Bronchial epithelial cell (primary cell): ENCODE data around the gene CYTH3. TPM values are rescaled to one million over a fixed set of nuclear protein-coding genes. Genes with fewer than 3 reads are reported as not detected.
A peak's percentile ranks its signal among the peaks of the same experiment; 100 is the strongest.

Experiments used
- DNase-seq: peaks from one replicate; pipeline ENCODE4 v3.0.0-alpha.2; 2010; ENCODE audit warnings: low read depth
- FAIRE-seq: peaks from 2 replicates; lab custom pipeline; 2011; peaks lifted over from hg19 to GRCh38; lab: Jason Lieb, UNC
- H3K27me3 ChIP-seq: 2 replicates; pipeline ENCODE4 v1.5.1; 2011; ENCODE audit warnings: low read length; ENCODE audit not compliant: control insufficient read depth, insufficient read depth
- H3K36me3 ChIP-seq: 2 replicates; pipeline ENCODE4 v1.5.1; 2011; ENCODE audit warnings: low read length; ENCODE audit not compliant: control insufficient read depth, insufficient read depth
- H3K4me3 ChIP-seq: 2 replicates; pipeline ENCODE4 v1.5.1; 2011; ENCODE audit warnings: mild to moderate bottlenecking, low read depth, low read length, control low read depth
- total RNA-seq: library from RNA; depleted of rRNA; stranded (reverse); fragments of >200 nt; gene quantifications from 2 replicates; pipeline ENCODE4 v1.2.1, GENCODE V29; 2014
- TF ChIP-seq, protein P1 (sequence below): IDR thresholded peaks from 2 replicates; pipeline ENCODE4 v1.5.1; 2011; ENCODE audit warnings: mild to moderate bottlenecking, moderate library complexity, low read length, control low read depth, inconsistent platforms; ENCODE audit not compliant: insufficient read depth, severe bottlenecking

CYTH3 gene
- total RNA-seq, 1 donor from 2014 or later = 11.6 TPM

DNA sequence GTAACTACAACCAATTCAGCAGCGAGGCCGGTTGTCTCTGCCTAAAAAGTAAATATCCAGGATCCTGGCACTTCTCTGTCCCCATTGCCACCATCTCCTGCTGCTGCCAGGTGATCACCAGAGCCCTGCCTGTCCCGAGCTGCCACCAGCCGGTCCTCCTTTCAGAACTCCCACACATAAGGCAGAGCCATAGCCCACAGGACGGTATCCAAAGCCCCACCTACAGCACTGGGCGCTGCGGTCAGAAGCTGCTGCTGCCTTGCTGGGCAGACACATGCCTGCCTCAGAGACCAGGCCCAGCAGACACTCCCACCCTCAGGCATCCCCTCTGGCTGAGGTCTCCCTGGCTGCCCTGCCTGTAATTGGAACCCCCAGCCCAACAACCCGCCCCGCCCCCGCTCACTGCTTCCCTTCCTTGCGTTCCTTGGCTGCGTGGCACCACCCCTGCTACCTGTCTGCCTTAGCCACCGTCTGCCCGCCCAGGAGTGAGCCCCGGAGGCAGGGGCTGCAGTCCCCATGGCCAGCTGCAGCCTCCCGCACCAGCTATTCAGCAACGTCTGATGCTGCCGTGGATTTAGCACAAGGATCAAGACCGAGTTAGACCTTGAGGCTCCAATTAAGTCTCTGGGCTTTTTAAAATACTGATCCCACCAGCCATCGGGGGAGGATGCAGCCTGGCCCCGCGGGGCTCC is 100.7 kb downstream of the CYTH3 start:
- H3K4me3 ChIP-seq = no peak overlapping the region
- FAIRE-seq (no peak), DNase-seq (no peak)
- no peaks in the 10 kb centered on the region for H3K27me3 ChIP-seq
- TF ChIP-seq, protein P1, sequence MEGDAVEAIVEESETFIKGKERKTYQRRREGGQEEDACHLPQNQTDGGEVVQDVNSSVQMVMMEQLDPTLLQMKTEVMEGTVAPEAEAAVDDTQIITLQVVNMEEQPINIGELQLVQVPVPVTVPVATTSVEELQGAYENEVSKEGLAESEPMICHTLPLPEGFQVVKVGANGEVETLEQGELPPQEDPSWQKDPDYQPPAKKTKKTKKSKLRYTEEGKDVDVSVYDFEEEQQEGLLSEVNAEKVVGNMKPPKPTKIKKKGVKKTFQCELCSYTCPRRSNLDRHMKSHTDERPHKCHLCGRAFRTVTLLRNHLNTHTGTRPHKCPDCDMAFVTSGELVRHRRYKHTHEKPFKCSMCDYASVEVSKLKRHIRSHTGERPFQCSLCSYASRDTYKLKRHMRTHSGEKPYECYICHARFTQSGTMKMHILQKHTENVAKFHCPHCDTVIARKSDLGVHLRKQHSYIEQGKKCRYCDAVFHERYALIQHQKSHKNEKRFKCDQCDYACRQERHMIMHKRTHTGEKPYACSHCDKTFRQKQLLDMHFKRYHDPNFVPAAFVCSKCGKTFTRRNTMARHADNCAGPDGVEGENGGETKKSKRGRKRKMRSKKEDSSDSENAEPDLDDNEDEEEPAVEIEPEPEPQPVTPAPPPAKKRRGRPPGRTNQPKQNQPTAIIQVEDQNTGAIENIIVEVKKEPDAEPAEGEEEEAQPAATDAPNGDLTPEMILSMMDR = no peak
- H3K36me3 ChIP-seq = peaks cover 6% of the 10 kb centered on the region

DNA sequence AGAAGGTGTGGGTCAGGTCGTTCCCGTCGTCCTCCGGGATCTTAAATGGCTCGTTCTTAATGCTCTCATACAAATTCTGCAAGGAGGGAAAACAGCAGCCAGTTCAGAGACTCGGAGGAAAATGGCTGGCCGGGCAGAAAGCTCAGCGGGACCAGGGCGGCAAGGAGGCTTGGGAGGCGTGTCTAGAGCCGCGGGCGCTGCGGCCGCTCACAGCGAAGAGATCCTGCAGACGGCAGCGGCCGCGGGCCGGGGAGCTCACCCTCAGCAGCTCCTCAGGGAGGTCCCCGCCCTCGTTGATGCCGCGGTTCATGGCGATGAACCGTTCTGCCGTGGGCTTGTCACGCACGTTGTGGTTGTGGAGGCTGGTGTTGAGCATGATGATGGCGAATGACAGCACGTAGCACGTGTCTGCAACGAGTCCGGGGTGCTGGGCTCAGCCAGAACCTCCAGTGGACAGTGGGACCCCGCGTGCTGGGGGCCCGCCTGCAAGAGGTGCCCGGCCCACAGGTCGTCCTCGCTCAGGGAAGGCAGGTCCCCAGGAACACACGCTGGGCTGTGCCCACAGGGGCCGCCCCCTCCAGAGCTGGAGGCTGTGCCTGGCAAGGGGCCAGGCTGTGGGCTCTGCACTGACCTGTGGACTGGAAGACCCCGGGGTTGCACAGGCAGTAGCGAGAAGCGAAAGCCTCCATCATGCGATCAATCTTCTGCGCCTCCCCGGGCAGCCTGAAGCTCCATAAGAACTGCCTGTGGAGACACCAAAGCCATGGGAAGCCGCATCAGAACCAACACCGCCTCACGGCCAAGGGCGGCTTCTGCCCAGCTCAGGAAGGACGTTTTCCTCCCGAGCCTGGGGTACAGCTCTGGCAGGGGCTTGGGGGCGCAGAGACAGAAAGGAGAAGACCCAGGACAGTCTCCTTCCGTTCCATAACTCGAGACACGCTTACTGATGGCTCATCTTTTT is 101.6 kb downstream of the CYTH3 start:
- no peaks in the 10 kb centered on the region for H3K27me3 ChIP-seq
- TF ChIP-seq, protein P1 = no peak
- no peak overlapping the region for H3K4me3 ChIP-seq
- DNase-seq (no peak), FAIRE-seq (no peak)
- H3K36me3 ChIP-seq = peaks cover 6% of the 10 kb centered on the region

DNA sequence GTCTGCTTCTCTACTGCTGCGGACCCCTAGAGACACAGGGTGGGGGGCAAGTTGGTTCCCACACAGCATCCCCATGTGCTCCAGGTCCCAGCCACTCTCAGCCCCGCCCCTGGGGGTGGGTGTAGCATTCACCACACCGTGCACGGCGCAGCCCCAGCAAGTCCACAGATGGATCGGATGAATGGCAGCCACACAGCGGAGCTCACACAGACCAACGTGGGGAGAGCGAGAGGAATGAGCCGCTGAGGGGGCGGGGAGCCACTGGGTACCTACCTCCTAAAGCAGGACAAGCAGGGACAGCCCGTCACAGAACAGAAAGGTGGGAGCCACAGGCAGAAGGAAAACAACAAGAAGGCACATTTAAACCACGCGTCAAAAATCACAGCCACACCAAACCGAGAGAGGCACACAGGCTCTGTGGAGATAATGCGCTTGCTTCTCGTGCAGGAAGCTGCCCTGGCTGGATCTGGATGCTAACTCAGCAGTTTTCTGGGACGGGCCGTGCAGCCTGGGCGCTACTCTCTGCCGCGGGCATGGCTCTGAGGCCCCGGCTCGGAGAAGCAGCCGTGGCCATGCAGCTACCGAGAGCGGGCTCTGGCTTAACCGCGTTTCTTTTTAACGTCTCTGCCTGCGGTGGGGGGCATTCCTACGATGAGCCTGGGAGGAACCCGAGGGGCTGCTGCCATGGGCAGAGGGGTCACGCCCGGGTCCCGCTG is 102.5 kb downstream of the CYTH3 start:
- no peak overlapping the region for H3K4me3 ChIP-seq
- DNase-seq = no peak
- TF ChIP-seq, protein P1 = no peak
- peaks cover 6% of the 10 kb centered on the region for H3K36me3 ChIP-seq
- no peaks in the 10 kb centered on the region for H3K27me3 ChIP-seq
- no peak for FAIRE-seq

DNA sequence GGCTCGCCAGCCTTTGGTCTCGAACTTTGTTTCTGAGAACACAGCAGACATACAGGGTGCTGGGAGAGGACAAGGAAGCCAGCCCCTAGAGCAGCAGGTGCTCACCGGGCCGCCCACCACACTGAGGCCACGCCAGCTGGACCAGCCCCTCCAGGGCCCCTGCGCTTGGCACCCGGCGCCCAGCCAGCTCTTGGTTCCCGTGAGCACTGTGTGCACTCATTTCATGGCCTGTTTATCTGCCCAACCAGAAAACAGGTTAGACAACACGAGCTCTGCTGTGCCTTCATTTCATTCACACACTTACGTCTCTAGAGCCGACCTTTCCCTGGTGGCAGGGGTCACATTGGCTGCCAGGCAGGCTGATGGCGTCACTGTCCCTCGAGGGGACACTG is 104.0 kb downstream of the CYTH3 start:
- no peak for FAIRE-seq
- DNase-seq = no peak
- Histone ChIP-seq H3K27me3 (no peaks in the 10 kb centered on the region), H3K4me3 (no peak overlapping the region), H3K36me3 (peaks cover 6% of the 10 kb centered on the region)
- TF ChIP-seq, protein P1 = no peak

DNA sequence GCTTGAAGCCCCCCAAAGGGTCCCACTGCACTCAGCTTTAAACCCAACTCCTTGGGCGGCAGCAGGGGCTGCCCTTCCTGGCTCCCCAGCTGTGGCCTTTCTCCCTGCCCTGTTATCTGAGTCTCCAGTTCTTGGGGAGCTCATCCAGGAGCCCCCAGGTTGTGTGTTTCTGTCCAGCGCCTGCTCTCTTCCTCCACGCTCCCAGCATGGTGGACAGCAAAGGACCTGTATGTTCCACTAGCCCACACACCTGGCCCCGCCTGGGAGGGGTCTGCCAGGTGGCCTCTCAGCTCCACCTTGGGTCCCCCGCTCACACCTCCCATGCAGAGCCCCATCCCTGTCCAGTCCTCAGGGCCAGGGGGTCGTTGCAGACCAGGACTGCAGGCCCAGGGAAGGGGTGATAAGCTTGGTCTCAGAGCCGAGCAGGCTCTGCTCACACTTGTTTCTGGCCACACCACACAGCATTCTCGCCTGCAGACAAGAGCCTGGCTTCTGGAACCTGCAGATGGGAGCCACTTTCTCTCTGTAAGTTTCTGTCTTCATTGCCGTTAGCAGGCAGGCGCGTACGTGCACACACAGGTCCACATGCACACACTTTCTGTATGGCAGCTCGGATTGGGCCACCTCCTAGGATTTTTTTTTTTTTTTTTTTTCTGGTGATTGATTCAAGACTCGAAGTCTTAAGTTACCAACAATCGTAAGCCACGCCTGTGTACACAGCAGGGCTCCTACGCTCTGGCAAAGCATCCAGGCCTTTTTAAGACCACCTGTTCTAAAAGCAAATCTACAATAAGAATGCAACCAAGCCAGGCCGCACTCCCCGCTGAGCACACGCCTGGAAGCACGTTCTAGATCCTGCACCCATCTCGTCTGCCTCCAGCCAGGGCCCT is 104.6 kb downstream of the CYTH3 start:
- Histone ChIP-seq H3K27me3 (no peaks in the 10 kb centered on the region), H3K4me3 (no peak overlapping the region), H3K36me3 (peaks cover 6% of the 10 kb centered on the region)
- DNase-seq (peak; percentile 33), FAIRE-seq (no peak)
- TF ChIP-seq, protein P1 = no peak
